Measurements from ENCODE around the gene STRN3.

DNA sequence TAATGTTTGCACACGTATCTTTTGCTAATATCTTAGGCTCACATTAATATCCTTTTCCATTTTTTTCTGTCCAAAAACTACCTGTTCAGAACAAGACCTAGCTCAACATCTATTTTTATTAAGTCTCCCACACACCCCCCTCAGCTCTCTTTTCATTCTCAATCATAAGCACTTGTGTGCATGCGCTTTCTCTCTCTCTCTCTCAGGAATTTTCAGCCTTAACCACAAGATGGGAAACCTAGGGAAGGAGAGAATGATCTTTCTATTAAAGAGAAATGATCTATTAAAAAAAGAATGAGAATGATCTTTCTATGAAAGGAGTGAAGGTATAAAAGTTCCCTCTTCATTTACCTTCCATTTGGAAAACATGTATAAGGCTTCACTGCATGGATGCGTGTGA, 40.4 kb downstream of the STRN3 start:
- TF ChIP-seq, protein P1, sequence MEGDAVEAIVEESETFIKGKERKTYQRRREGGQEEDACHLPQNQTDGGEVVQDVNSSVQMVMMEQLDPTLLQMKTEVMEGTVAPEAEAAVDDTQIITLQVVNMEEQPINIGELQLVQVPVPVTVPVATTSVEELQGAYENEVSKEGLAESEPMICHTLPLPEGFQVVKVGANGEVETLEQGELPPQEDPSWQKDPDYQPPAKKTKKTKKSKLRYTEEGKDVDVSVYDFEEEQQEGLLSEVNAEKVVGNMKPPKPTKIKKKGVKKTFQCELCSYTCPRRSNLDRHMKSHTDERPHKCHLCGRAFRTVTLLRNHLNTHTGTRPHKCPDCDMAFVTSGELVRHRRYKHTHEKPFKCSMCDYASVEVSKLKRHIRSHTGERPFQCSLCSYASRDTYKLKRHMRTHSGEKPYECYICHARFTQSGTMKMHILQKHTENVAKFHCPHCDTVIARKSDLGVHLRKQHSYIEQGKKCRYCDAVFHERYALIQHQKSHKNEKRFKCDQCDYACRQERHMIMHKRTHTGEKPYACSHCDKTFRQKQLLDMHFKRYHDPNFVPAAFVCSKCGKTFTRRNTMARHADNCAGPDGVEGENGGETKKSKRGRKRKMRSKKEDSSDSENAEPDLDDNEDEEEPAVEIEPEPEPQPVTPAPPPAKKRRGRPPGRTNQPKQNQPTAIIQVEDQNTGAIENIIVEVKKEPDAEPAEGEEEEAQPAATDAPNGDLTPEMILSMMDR (IDR thresholded peaks at IDR 0.05), result no peak
- TF ChIP-seq POLR2A (IDR thresholded peaks at IDR 0.05), result no peak

All from vagina (tissue), 2 donors.